HG02970 (cell line): ENCODE measurements around the gene CFAP99.

ENCODE experiments used
- ATAC-seq: cut with Tn5 transposase; IDR thresholded peaks from one replicate; pipeline ENCODE4 v1.9.1; 2021; ENCODE audit warnings: mild to moderate bottlenecking, moderate library complexity, moderate number of reproducible peaks; ENCODE audit not compliant: unreplicated experiment, low FRiP score

CFAP99 gene

DNA sequence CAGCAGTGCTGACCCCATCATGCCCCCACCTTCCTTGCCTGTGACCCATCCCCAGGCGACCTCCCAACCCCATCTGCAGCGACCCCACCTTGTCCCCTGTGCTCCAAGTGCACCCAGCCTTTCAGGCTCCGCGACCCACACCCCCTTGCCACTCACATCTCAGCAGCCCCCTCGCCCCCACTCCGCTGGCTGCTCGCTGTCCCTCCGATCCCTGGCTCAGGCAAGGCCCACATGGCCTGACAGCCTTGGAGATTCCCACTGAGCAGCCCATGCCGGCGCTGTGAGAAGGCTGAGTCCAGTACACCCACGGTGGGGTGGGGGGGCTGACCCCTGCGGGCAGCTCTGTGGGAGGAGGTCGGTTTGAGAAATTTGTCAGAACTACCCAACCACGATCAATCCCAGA is 9.4 kb upstream of the CFAP99 start:
- ATAC-seq, result no peak

DNA sequence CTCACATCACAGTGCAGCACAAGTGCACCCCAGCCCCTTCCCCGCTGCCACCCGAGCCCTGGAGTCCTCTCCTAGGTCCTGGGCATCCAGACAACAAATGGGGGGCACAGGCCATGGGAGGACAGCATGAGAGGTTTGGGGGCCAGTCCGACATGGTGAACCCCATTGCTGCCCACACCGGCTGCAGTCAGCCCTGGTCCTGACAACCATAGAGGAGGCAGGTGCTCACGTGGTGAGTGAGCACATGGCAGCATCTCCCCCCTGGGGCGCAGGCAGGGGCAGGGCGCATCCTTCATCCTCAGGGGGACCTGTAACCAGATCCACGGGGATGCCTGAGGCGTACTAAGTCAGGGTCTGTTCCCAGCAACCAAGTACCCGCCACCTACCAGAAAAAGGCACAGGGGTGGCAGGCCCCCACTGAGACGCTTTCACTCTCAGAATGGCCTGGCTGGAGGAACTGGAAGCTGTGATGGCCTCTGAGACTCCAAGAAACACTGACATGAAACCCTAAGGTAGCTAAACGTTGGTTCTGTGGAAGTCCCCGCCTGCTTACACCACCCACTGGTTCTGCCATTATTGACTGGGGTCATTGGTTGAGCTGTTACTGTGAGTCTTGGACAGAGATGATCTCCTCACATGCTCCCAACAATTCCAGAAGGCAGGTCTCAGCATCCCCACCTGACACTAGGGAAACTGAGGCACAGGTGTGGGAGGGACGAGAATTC is 6.8 kb upstream of the CFAP99 start:
- no peak for ATAC-seq

GRCh38 chr4:2412534-2412884 is 6.2 kb upstream of the CFAP99 start:
- no peak for ATAC-seq

GRCh38 chr4:2412885-2413716 is 5.7 kb upstream of the CFAP99 start:
- peak; percentile 44 for ATAC-seq

DNA sequence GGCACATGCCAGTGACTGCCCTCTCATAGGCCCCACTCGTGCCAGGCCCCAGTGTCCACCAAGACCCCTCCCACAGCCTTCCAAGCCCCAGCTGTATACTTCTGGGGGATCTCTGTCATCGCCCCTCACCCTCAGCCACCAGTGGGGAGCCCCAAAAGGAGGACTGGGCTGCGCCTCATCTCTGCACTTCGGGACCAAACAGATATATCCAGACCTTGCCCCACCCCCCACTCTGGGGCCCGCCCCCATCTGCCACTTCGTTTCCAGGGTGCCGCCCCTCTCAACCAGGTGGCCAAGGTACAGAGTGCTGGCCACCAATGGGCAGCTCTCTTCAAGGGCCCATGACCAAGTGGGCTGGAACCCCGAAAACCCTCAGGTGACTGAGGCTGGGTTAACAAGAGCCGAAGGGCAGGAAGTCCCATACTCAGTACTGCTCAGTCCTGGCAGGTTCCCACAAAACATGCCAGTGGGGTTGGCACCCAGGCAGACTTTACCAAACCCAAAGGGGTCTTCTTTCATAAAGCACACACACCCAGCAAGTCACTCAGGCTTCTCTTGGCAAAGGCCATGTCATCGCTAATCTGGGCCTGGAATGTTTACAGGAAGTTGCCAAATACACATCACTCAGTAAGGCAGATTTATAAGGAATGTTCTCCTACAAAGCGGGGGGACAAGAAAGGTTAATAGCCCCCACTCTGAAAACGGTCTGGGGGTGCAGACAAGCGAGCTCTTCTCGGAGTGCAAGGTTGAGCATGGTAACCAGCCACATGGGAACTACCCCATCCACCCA is 4.7 kb upstream of the CFAP99 start:
- ATAC-seq, result no peak

DNA sequence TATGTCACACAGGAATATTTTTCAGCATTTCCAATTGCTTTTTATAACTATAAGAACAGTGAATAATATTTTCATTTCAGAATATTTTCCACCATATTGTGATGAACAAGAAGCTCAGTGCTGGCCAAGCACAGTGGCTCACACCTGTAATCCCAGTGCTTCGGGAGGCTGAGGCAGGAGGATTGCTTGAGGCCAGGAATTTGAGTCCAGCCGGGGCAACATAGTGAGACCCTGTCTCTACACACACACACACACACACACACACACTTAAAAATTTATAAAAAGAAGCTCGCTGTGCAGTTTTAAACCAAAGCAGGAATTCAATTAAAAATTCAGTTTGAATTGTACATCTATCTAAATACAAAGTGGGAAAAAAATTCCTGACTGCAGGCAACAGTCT is 3.5 kb upstream of the CFAP99 start:
- ATAC-seq, result no peak

GRCh38 chr4:2415881-2416563 is 2.7 kb upstream of the CFAP99 start:
- no peak for ATAC-seq

DNA sequence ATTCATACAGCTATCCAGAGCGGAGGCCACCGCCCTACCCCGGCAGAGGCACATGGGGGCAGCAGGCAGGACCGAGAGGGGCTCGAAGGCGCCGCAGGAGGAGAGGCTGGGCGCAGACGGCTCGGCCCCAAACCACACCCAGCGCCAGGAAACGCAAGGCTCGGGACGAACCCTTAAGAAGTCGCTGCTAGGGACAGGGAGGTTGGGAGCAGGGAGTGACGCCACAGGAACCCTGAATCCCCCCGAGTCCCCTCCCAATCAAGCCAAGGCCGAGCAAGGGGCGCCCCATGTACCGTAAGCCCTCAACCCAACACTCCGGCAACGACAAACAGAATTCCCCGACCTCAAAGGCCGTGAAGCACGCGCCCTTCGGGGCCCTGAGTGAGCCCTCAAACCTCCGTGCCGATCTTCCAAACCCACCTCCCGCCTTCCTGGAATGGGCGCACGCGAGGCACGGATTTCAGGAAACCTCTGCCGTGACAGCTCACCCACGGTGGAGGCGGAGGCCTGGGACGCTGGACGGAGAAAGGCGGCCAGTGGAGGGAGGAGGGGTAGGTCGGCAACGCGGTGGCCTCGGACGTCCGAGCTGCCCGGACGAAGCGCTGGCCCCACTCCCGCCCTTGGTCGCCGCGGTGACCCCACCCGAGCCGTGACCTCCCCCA is 2.1 kb upstream of the CFAP99 start:
- no peak for ATAC-seq

DNA sequence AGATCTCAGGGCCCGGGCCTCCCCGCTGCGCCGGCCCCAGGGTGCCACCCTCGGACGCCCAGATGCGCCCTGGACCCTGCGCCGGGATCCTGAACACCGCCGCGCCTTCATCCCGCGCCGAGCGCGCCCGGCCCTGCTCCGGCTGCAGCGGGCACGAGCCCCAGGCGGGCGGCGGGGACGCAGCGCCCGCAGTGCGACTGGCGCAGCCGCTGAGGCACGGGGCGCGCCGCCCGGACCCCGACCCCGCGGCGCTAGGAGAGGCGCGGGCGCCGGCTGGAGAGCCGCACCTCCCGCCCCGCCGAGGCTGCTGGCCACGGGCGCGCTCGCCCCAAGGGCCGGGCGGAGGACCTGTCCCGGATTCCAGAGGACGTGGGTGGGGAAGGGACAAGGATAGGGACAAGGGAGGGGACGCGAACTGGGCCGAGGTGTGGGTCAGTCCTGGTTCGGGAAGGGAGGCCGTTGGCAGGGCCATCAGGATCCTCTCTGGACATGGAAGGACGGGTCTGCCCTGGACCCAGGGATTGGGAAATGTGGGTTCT is 1.5 kb upstream of the CFAP99 start:
- no peak for ATAC-seq

DNA sequence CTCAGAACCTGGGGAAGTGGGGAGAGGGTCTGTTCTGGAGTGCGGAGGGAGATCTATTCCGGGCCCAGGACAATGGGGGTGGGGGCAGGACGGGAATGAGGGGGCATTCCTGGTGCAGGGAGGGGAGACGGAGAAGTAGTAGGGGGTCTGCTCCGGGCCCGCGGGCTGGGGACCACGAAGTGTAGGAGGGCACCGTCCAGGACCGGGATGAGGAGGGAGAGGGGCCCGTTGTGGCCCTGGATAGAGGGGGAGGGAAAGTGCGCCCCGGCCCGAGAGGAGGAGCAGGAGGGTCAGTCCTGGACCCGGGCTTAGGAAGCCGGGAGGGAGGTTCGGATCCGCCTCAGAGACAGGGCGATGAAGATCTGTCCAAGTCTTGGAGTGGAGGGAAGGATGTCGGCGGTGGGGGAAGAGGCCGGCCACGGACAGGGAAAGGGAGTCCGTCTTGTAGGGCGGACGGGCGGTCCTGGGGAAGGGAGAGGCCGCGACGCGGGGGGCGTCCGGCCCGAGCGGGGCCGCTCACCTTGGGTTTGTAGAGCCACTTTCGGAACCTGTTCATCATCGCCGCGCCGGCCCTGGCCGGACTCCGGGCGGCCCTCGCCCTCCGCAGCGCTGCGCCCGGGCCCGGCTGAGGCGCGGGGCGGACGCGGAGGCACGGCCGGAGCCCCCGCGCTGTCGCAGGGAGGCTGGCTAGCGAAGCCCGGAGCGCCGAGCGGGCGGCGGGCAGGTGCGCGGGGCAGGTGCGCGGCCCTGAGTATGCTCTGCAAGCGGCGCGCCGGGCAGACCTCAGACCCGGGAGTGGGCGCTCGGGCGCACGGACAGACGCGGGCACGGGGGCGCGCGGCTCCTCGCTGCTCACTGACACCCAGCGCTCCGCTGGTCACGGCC is 748 bp upstream of the CFAP99 start, which contains the start of gene ZFYVE28:
TSS of gene ZFYVE28 (minus strand) at position 881 of the 885 bp plus-strand sequence. CDS start at position 559, 322 bp downstream.
- peak; percentile 7 for ATAC-seq

DNA sequence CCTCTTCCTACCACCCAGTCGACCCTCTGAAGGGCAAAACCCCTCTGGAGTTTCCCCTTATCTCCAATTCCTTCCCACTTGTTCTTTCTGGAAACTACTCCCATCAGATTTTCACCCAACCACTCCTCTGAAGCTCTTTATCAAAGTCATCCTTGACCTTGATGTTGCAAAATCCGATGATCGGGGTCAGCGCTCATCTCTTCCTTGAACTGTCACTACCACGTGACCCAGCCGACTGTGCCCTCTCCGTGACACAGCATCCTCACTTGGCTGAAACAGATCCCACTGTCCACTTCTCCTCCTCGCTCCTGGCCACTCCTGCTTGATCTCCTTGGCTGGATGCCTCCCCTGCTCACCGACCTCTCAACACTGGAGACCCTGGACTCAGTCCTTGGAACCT is 1.1 kb downstream of the CFAP99 start:
- no peak for ATAC-seq

- ATAC-seq, result no peak
Observed at GRCh38 chr4:2421928-2422327, 3.2 kb downstream of the CFAP99 start.

DNA sequence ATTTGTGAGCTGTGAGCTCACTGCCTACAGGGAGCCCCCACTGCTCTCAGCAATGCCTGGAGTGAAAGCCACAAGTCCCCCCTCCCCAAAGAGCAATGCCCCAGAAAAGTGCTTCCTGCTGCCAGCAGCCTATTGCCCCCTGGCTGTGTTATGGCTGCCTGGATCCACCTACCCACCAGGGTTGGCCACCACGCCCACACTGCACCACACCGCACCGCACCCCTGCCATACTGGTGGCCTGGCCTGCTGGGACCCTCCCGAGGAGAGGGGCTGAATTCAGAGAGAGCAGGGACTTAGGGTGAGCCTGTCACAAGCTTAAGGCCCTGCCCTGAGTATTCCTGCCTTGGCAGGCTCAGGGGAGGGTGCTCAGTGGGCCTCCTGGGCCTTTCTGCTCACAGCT is 4.3 kb downstream of the CFAP99 start:
- no peak for ATAC-seq

- ATAC-seq, result no peak
Observed at GRCh38 chr4:2423695-2424094, 4.9 kb downstream of the CFAP99 start.

- ATAC-seq, result no peak
Observed at GRCh38 chr4:2424581-2424980, 5.8 kb downstream of the CFAP99 start.

GRCh38 chr4:2425386-2426068 is 6.8 kb downstream of the CFAP99 start:
- ATAC-seq, result no peak

DNA sequence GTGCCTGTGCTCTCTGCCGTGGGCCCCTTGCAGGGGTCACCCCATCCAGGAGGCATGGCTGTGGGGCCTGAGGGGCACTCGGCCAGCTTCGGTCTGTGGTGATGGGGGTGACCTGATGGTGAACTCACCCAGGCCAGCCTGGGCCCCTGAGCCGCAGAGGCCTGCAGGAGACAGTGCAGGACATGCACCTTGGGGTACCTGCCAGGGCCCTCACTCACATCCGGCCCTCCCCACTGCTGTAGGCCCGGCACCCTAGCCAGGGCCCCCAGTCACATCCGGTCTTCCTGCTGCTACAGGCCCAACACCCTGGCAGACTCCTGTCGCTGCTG is 7.3 kb downstream of the CFAP99 start:
- no peak for ATAC-seq

DNA sequence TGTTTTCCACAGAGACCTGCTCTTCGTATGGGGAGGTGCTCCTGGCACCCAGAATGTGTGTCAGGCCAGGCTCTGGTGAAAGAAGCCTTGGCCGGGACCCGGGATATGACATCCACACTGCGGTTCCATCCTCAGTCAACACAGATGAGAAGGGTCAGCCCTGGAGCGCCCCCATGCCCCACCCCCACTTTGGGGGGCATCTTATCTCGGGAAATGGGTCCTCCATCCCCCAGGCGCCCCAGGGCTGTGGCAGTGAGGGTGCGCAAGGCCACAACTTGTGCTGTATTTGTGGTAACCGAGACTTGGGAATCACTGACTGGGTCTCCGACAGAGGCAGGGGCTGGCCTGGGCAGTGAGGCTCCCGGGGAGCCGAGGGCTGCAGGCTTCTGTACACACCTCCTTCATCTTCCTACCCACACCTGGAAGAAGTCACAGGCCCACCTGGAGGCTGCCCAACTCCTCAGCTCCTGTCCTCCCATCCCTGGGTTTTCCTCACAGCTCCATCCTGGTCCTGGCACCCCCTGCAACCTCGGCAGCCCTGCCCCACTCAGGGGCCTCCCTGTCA is 8.0 kb downstream of the CFAP99 start:
- ATAC-seq, result no peak
